ENCODE measurements around the gene NUP93. TPM values are rescaled to one million over a fixed set of nuclear protein-coding genes. Genes with fewer than 3 reads are reported as not detected.

NUP93 gene
- total RNA-seq, 1 experiment from 2014 or later, result 74.7 TPM

DNA sequence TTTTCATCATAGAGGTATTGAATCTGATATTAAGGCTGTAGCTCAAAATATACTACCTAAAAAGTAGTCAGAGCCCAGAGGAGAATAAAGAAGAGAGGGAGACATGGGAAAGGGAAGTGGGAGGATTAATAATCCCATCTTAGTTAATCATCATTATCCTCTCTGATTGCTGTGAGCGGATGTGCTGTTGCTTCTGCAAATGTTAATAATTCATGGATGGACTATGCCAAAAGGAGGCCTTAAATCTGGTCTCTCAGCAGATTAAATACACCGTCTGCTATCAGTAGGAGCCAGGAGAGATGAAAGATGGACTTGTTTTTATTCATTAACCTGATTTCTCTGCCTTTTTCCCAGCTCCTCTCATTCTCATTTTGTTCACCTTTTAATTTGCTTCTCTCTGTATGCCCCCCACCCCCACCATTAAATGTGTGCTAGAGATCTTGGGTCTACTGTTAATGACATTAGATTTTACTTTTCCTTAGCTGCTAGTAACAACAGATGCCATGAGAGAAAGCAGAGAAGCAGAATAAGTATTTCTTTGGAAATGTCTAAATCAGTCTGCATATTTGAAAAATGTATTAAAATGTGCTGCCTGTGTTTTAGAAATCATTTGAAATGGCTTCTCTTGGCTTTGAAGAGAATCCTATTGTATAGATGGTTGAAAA is 44.2 kb downstream of the NUP93 start:
- no peaks in the 10 kb centered on the region for H3K36me3 ChIP-seq (ENCODE audit: low read depth)
- no peak for DNase-seq
- ChIA-PET POLR2A (ENCODE audit: unreplicated experiment) (no interaction called here), CTCF (no interaction called here)
- H3K4me1 ChIP-seq (replicated peaks; ENCODE audit: insufficient read depth), result no peaks in the 10 kb centered on the region
- H2AFZ ChIP-seq, result no peak overlapping the region
- no TSS peak for BruUV-seq (replicated peaks)
- H3K4me3 ChIP-seq, result no peak overlapping the region
- H3K9me2 ChIP-seq (ENCODE audit: insufficient read depth), result no peaks in the 10 kb centered on the region
- no peaks in the 10 kb centered on the region; the same call in none of the 2 replicates for H4K20me1 ChIP-seq (ENCODE audit: insufficient read depth)
- H3K27me3 ChIP-seq (ENCODE audit: insufficient read depth, low read depth), result no peaks in the 10 kb centered on the region
- no peak overlapping the region for H3K27ac ChIP-seq
- no peaks in the 10 kb centered on the region; the same call in 1 of the 2 replicates for H3F3A ChIP-seq (ENCODE audit: insufficient read depth, low read depth)
- no peak overlapping the region for H3K4me2 ChIP-seq
- peaks cover 16% of the 10 kb centered on the region for H3K79me2 ChIP-seq (ENCODE audit: low read depth)
- intact Hi-C loops (cut with micrococcal nuclease; ENCODE audit: unreplicated experiment), result no loop called here
- TF ChIP-seq, protein P1, sequence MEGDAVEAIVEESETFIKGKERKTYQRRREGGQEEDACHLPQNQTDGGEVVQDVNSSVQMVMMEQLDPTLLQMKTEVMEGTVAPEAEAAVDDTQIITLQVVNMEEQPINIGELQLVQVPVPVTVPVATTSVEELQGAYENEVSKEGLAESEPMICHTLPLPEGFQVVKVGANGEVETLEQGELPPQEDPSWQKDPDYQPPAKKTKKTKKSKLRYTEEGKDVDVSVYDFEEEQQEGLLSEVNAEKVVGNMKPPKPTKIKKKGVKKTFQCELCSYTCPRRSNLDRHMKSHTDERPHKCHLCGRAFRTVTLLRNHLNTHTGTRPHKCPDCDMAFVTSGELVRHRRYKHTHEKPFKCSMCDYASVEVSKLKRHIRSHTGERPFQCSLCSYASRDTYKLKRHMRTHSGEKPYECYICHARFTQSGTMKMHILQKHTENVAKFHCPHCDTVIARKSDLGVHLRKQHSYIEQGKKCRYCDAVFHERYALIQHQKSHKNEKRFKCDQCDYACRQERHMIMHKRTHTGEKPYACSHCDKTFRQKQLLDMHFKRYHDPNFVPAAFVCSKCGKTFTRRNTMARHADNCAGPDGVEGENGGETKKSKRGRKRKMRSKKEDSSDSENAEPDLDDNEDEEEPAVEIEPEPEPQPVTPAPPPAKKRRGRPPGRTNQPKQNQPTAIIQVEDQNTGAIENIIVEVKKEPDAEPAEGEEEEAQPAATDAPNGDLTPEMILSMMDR (conservative IDR thresholded peaks at IDR 0.05), result no peak
- TF ChIP-seq EZH2 (IDR thresholded peaks at IDR 0.05; ENCODE audit: low read depth), result no peak
- H3K9me3 ChIP-seq (ENCODE audit: insufficient read depth, low read depth), result no peaks in the 10 kb centered on the region

DNA sequence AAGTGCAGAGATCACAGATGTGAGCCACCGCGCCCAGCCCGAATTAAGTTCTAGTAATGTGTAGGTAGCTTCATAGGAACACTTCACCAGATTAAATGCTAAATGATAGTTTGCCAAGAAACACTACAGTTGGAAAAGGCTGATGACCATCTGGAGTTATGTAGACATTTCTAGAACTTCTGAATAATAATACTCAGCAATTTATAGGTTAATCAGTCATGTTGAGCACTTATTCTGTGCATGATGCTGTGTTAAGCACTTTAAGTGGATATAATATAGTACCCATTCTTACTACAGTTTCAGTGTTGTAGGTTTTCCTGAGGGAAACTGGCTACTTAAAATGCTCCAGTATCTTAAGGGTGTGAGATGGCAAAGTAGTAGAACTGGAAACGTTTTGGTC is 45.2 kb downstream of the NUP93 start:
- Histone ChIP-seq H3F3A (ENCODE audit: insufficient read depth, low read depth) (no peaks in the 10 kb centered on the region; the same call in 1 of the 2 replicates), H3K9me2 (ENCODE audit: insufficient read depth) (no peaks in the 10 kb centered on the region), H3K27ac (no peak overlapping the region), H3K4me2 (no peak overlapping the region), H3K79me2 (ENCODE audit: low read depth) (peaks cover 16% of the 10 kb centered on the region), H3K4me3 (no peak overlapping the region), H2AFZ (no peak overlapping the region), H3K9me3 (ENCODE audit: insufficient read depth, low read depth) (no peaks in the 10 kb centered on the region), H3K27me3 (ENCODE audit: insufficient read depth, low read depth) (no peaks in the 10 kb centered on the region), H3K36me3 (ENCODE audit: low read depth) (no peaks in the 10 kb centered on the region), H4K20me1 (ENCODE audit: insufficient read depth) (no peaks in the 10 kb centered on the region; the same call in 1 of the 2 replicates), H3K4me1 (replicated peaks; ENCODE audit: insufficient read depth) (no peaks in the 10 kb centered on the region)
- ChIA-PET CTCF (no interaction called here), POLR2A (ENCODE audit: unreplicated experiment) (no interaction called here)
- BruUV-seq (replicated peaks), result no TSS peak
- DNase-seq, result no peak
- intact Hi-C loops (cut with micrococcal nuclease; ENCODE audit: unreplicated experiment), result no loop called here
- no peak for TF ChIP-seq EZH2 (IDR thresholded peaks at IDR 0.05; ENCODE audit: low read depth)

DNA sequence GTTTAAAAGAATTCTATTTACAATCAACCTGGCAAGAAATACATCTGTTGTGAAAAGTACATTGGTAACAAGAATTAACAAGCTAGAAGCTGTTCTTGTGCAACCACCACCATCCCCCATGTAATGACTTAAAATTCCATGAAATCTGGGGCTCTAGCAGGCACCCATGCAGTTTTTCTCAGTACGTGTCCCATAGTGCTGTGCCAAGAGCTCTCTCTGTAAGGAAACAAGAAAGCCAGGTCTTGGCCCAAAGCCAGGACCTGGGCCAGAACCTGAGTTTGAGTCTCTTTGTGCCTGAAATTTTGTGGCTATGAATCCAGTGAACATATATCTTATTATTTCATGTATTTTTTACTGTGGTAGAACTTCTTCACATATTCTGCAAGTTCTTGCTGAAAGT is 46.6 kb downstream of the NUP93 start:
- Histone ChIP-seq H4K20me1 (ENCODE audit: insufficient read depth) (no peaks in the 10 kb centered on the region; the same call in 1 of the 2 replicates), H3K9me3 (ENCODE audit: insufficient read depth, low read depth) (no peaks in the 10 kb centered on the region), H3K27ac (no peak overlapping the region), H3K36me3 (ENCODE audit: low read depth) (no peaks in the 10 kb centered on the region), H3K79me2 (ENCODE audit: low read depth) (peaks cover 7% of the 10 kb centered on the region), H3K4me1 (replicated peaks; ENCODE audit: insufficient read depth) (no peaks in the 10 kb centered on the region), H3K27me3 (ENCODE audit: insufficient read depth, low read depth) (no peaks in the 10 kb centered on the region), H3K9me2 (ENCODE audit: insufficient read depth) (no peaks in the 10 kb centered on the region), H3K4me3 (no peak overlapping the region), H2AFZ (no peak overlapping the region), H3F3A (ENCODE audit: insufficient read depth, low read depth) (peaks cover 4% of the 10 kb centered on the region; the same call in 1 of the 2 replicates), H3K4me2 (no peak overlapping the region)
- no peak for DNase-seq
- CTCF ChIA-PET, result no interaction called here
- no TSS peak for BruUV-seq (replicated peaks)
- TF ChIP-seq, protein P1 (conservative IDR thresholded peaks at IDR 0.05), result no peak
- intact Hi-C loops (cut with micrococcal nuclease; ENCODE audit: unreplicated experiment), result no loop called here
- POLR2A ChIA-PET (ENCODE audit: unreplicated experiment), result no interaction called here

DNA sequence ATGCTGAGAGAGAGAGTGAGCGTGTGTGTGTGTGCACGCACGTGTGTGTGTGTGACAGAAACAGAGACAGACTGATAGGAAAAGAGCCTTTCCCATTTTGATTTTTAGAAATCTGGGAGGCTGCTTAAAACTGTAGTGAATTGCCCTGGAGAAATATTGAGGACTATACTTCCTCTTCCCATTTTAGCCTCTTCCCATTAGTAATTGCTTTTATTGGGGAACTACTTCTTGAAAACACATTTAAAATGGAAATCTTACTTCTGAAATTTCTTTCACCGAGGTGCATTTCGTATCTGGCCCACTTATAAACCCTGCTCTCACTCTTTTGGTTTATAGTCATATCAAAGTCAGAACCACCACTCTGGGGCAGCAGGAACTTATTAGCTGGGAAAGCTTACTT is 47.1 kb downstream of the NUP93 start:
- no peaks in the 10 kb centered on the region for H3K9me3 ChIP-seq (ENCODE audit: insufficient read depth, low read depth)
- H3K36me3 ChIP-seq (ENCODE audit: low read depth), result no peaks in the 10 kb centered on the region
- no peak overlapping the region for H3K4me3 ChIP-seq
- H3K9me2 ChIP-seq (ENCODE audit: insufficient read depth), result no peaks in the 10 kb centered on the region
- POLR2A ChIA-PET (ENCODE audit: unreplicated experiment), result no interaction called here
- no peaks in the 10 kb centered on the region; the same call in 1 of the 2 replicates for H4K20me1 ChIP-seq (ENCODE audit: insufficient read depth)
- peaks cover 7% of the 10 kb centered on the region; the same call in 1 of the 2 replicates for H3K79me2 ChIP-seq (ENCODE audit: low read depth)
- intact Hi-C loops (cut with micrococcal nuclease; ENCODE audit: unreplicated experiment), result no loop called here
- no TSS peak for BruUV-seq (replicated peaks)
- no peaks in the 10 kb centered on the region for H3K27me3 ChIP-seq (ENCODE audit: insufficient read depth, low read depth)
- peaks cover 4% of the 10 kb centered on the region; the same call in 1 of the 2 replicates for H3F3A ChIP-seq (ENCODE audit: insufficient read depth, low read depth)
- no peak overlapping the region for H3K4me2 ChIP-seq
- CTCF ChIA-PET, result no interaction called here
- H3K4me1 ChIP-seq (replicated peaks; ENCODE audit: insufficient read depth), result no peaks in the 10 kb centered on the region
- no peak overlapping the region for H2AFZ ChIP-seq
- DNase-seq, result no peak
- TF ChIP-seq EZH2 (IDR thresholded peaks at IDR 0.05; ENCODE audit: low read depth), result no peak
- TF ChIP-seq, protein P1 (conservative IDR thresholded peaks at IDR 0.05), result no peak
- H3K27ac ChIP-seq, result no peak overlapping the region
